Lung (tissue), 12 donors: ENCODE results near the gene ZCCHC24. TPM values are rescaled to one million over a fixed set of nuclear protein-coding genes. Genes with fewer than 3 reads are reported as not detected.

Experiments used
- ATAC-seq: fragments of 200-7000 bp; cut with Tn5 transposase; one replicate; pipeline ENCODE4 v1.9.1; 2020; ENCODE audit warnings: moderate number of reproducible peaks; ENCODE audit not compliant: insufficient read depth, low FRiP score
- DNase-seq, 3 donors: peaks; one replicate each; pipeline ENCODE4 v3.0.0-alpha.2; 2013 to 2017
- H3K27ac ChIP-seq, 2 donors: one replicate each; pipeline ENCODE4 v1.5.1; 2013; ENCODE audit warnings: mild to moderate bottlenecking in 2 of 2, moderate library complexity in 2 of 2, control low read depth in 1 of 2, inconsistent platforms in 1 of 2, low read depth in 1 of 2, low read length in 1 of 2
- H3K27me3 ChIP-seq, 3 donors: one replicate each; pipeline ENCODE4 v1.5.1; 2013; ENCODE audit warnings: low read length in 2 of 3; ENCODE audit not compliant: control insufficient read depth in 3 of 3, insufficient read depth in 3 of 3
- H3K36me3 ChIP-seq, 4 donors: one replicate each; pipeline ENCODE4 v1.5.1; 2013; ENCODE audit warnings: low read length in 4 of 4, mild to moderate bottlenecking in 1 of 4, moderate library complexity in 1 of 4; ENCODE audit not compliant: control insufficient read depth in 4 of 4, insufficient read depth in 4 of 4
- H3K4me1 ChIP-seq, 5 donors: one replicate each; pipeline ENCODE4 v1.5.1; 2013; ENCODE audit warnings: low read length in 5 of 5, mild to moderate bottlenecking in 2 of 5, moderate library complexity in 1 of 5; ENCODE audit not compliant: control insufficient read depth in 5 of 5, insufficient read depth in 5 of 5
- H3K4me3 ChIP-seq: one replicate; pipeline ENCODE4 v1.5.1; 2013; ENCODE audit warnings: mild to moderate bottlenecking, control low read depth, moderate library complexity
- H3K9ac ChIP-seq, 2 donors: one replicate each; pipeline ENCODE4 v1.5.1; 2013; ENCODE audit warnings: low read length in 2 of 2, control low read depth in 1 of 2; ENCODE audit not compliant: insufficient read depth in 1 of 2
- H3K9me3 ChIP-seq, 4 donors: one replicate each; pipeline ENCODE4 v1.5.1; 2013; ENCODE audit warnings: low read length in 3 of 4, mild to moderate bottlenecking in 1 of 4, moderate library complexity in 1 of 4; ENCODE audit not compliant: control insufficient read depth in 4 of 4, insufficient read depth in 3 of 4
- WGBS, 2 donors: extraction: QIAGEN DNeasy Blood & Tissue Kit; methylation state at CpG; one replicate each; pipeline ENCODE4 v1.1.7; 2013; 5-methylcytosine and 5-hydroxymethylcytosine counted together
- polyA plus RNA-seq, 2 donors: library from polyadenylated mRNA; stranded (reverse); fragments of 200-250 nt; gene quantifications; one replicate each; pipeline ENCODE4 v1.2.1, GENCODE V29; 2013
- total RNA-seq, 2 donors: library from RNA; depleted of rRNA in 1 of 2; stranded (reverse); fragments of >200 nt in 1 of 2; gene quantifications; one replicate each; pipeline ENCODE4 v1.2.1, GENCODE V29; 2014 to 2021
- TF ChIP-seq, protein P1 (sequence below): IDR thresholded peaks from 2 replicates; pipeline ENCODE4 v1.5.1; 2012; ENCODE audit warnings: mild to moderate bottlenecking; ENCODE audit errors: control extremely low read depth, extremely low read depth
- donor health status: control.
- donor health status: control.
- donor health status: Bipolar disorder and iron deficiency.
- donor health status: healthy.
- donor health status: DM: yes; HTN: yes; CAD: no.

The ZCCHC24 gene
- total and polyA plus RNA-seq, 4 donors = 10.4 to 33.5 (median 13.5) TPM

DNA sequence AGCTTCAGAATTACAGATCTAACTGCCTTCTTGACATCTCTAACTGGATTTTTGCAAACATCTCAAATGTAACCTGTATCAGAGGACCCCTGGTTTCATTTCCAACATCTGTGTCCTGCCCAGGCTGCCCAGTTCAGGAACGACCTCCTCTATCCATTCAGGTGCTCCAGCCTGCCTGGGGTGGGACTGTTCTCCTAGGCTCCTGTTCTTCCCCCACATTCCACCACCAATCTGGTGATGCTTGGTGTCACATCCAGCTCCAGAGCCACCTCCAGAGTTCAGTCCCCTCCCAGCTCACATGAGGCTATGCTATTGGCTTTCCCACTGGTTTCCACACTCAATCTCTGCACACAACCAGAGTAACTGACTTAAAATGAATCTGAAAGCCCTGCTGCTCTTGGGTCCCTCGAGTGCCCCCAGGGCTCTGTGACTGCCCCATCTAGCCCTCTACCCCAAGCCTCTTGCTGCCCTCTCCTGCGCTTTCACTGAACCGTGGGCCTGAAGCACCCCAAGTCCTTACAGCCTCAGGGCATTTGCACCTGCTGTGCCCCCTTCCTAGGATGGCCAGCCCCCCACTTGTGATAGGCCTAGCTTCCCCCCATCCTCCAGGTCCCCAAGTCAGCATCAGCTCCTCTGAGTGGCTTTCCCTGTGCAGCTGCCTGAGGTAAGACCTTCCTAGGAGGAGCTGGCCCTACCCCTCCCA, 52.1 kb downstream of the ZCCHC24 start:
- Histone ChIP-seq H3K27me3 (no peaks in the 10 kb centered on the region), H3K9me3 (no peaks in the 10 kb centered on the region), H3K27ac (no peak overlapping the region), H3K36me3 (peaks cover 0 to 20% (median 16%) of the 10 kb centered on the region in 4 donors), H3K4me3 (no peak overlapping the region), H3K4me1 (peaks cover 5 to 29% (median 13%) of the 10 kb centered on the region in 5 donors), H3K9ac (no peak overlapping the region)
- TF ChIP-seq, protein P1, sequence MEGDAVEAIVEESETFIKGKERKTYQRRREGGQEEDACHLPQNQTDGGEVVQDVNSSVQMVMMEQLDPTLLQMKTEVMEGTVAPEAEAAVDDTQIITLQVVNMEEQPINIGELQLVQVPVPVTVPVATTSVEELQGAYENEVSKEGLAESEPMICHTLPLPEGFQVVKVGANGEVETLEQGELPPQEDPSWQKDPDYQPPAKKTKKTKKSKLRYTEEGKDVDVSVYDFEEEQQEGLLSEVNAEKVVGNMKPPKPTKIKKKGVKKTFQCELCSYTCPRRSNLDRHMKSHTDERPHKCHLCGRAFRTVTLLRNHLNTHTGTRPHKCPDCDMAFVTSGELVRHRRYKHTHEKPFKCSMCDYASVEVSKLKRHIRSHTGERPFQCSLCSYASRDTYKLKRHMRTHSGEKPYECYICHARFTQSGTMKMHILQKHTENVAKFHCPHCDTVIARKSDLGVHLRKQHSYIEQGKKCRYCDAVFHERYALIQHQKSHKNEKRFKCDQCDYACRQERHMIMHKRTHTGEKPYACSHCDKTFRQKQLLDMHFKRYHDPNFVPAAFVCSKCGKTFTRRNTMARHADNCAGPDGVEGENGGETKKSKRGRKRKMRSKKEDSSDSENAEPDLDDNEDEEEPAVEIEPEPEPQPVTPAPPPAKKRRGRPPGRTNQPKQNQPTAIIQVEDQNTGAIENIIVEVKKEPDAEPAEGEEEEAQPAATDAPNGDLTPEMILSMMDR = no peak
- DNase-seq (no peak), ATAC-seq (no peak)
- 95 to 97% methylated on average over 4 of the region's 4 CpGs for WGBS, 2 donors

- Histone ChIP-seq H3K27me3 (no peaks in the 10 kb centered on the region), H3K9me3 (no peaks in the 10 kb centered on the region), H3K27ac (no peak overlapping the region), H3K4me3 (no peak overlapping the region), H3K4me1 (peaks cover 5 to 22% (median 7%) of the 10 kb centered on the region in 5 donors), H3K36me3 (peaks cover 0 to 22% (median 20%) of the 10 kb centered on the region in 4 donors), H3K9ac (no peak overlapping the region)
- 80 to 91% methylated on average over 6 of the region's 6 CpGs for WGBS, 2 donors
- DNase-seq (peak in 1 of 3 donors; percentile 7), ATAC-seq (no peak)
- TF ChIP-seq, protein P1 = no peak
These were observed 52.8 kb downstream of the ZCCHC24 start for GRCh38 chr10:79392506-79393176.

DNA sequence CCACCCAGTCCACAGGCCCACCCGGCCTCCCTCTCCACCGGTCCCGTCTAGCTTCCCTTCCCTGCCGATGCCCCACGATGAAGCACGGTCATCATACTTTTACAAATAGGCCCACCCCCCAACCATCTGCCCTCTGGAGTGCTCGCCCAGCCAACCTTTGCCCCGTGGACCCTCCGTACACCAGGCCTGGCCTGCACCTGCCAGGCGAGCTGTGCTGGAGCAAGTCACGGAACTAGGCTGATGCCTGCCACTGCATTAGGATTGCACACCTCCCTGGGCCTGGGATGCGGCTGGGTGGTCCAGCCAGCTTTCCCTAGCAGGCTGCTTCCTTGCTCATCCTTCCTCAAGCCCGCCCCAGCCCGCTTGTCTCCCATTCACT, 53.4 kb downstream of the ZCCHC24 start:
- H3K27me3 ChIP-seq = no peaks in the 10 kb centered on the region
- no peak for ATAC-seq
- no peaks in the 10 kb centered on the region for H3K9me3 ChIP-seq
- TF ChIP-seq, protein P1 = no peak
- peaks cover 2 to 16% (median 7%) of the 10 kb centered on the region in 5 donors for H3K4me1 ChIP-seq
- no peak overlapping the region for H3K9ac ChIP-seq
- no peak overlapping the region for H3K4me3 ChIP-seq
- 95% methylated on average over 14 of the region's 14 CpGs for WGBS, 2 donors
- peak in 1 of 3 donors; percentile 7 for DNase-seq
- H3K36me3 ChIP-seq = peaks cover 0 to 25% (median 21%) of the 10 kb centered on the region in 4 donors
- no peak overlapping the region for H3K27ac ChIP-seq
